Mesodermal cell (in vitro differentiated cells): ENCODE data around the gene FCN3.
"Not testable (repeated sequence)": the region's sequence is repeated elsewhere in the genome, so short reads cannot be mapped to it uniquely, and the experiment has no call there.

ENCODE experiments used
- H3K27ac ChIP-seq: 2 replicates; pipeline ENCODE4 v1.7.0; 2013; ENCODE audit warnings: mild to moderate bottlenecking, low read depth, low read length, moderate library complexity; ENCODE audit not compliant: severe bottlenecking
- H3K36me3 ChIP-seq: 2 replicates; pipeline ENCODE4 v1.7.1; 2013; ENCODE audit warnings: mild to moderate bottlenecking, low read length, moderate library complexity; ENCODE audit not compliant: control insufficient read depth, insufficient read depth
- H3K4me1 ChIP-seq: one replicate; pipeline ENCODE4 v1.7.1; 2013; ENCODE audit warnings: mild to moderate bottlenecking, low read length; ENCODE audit not compliant: insufficient read depth, control insufficient read depth, poor library complexity, severe bottlenecking
- H3K4me3 ChIP-seq: 2 replicates; pipeline ENCODE4 v1.7.0; 2013; ENCODE audit warnings: low read length, control low read depth, mild to moderate bottlenecking; ENCODE audit not compliant: insufficient read depth, poor library complexity, severe bottlenecking; ENCODE audit errors: extremely low read depth
- H3K9me3 ChIP-seq: 2 replicates; pipeline ENCODE4 v1.7.1; 2013; ENCODE audit warnings: mild to moderate bottlenecking, low read length, moderate library complexity; ENCODE audit not compliant: control insufficient read depth
- whole genome bisulfite sequencing, 2 experiments: methylation state at CpG; one replicate each; pipeline ENCODE4 v1.1.5; 2013; ENCODE audit warnings: missing lambda C conversion rate in 2 of 2; ENCODE audit not compliant: insufficient coverage in 2 of 2; 5-methylcytosine and 5-hydroxymethylcytosine counted together

Gene FCN3

DNA sequence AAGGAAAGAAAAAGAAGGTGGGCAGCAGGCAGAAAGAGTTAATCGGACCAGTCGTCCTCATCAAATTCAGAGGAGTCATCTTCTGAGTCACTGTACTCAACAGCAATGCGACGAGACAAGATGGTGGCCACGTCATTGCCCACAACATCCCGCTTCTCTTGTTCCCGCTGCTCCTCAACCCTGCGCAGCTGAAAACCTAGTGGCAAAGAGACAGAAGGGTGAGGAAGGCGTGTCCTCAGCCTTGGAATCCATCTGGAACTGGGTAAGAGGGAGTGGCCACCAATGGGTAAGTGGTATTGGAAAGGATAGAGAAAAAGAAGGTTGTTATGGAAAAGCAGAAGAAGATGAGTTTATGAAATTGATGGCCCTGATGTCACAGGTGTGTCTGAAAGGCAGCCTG lies 33.5 kb upstream of the FCN3 start:
- Histone ChIP-seq H3K27ac (no peak overlapping the region), H3K36me3 (peaks cover 78% of the 10 kb centered on the region), H3K9me3 (no peaks in the 10 kb centered on the region), H3K4me1 (peaks cover 34% of the 10 kb centered on the region), H3K4me3 (no peak overlapping the region)
- 98% methylated on average over 6 to 9 of the region's 9 CpGs for WGBS, 2 experiments

DNA sequence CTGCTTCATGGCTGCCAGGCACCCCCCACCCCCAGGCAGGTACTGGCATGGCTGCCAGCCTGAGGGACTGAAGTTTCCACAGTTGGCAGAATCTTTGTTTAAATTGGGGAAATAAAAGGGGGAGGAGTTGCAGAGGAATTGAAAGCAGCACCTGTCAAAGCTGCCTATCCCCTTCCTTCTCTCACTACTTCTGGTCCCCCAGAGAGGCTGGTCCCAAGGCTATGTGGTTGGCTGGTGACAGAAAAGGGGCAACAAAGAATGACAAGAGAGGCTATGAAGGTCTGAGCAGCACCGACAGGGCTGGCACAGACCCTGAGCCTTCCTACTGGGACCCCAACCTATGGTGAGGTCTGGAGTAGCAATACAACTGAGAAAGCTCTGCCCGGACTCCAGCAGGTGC lies 32.2 kb upstream of the FCN3 start:
- 100% methylated on average over 2 of the region's 2 CpGs for WGBS, 2 experiments
- H3K36me3 ChIP-seq, result peaks cover 69% of the 10 kb centered on the region
- not testable (repeated sequence) for H3K9me3 ChIP-seq, H3K4me3 ChIP-seq
- H3K27ac ChIP-seq, result peak overlapping the region; percentile 36
- peaks cover 38% of the 10 kb centered on the region for H3K4me1 ChIP-seq

DNA sequence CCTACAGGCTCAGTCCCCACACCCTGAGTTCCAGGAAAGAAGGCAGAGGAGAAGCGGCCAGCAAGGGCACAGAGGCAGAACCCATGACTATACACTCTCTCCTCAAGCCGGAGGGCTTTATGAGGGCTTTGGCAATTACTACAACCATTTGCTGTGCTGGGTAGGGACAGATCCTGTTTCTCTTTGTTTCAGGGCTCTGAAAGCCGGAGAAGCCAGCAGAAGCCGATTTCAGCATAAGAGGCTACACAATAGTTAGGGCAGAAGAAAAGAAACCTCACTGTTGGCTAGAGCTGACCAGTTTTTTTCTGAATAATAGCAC lies 31.7 kb upstream of the FCN3 start:
- WGBS, 2 experiments, result 74 to 94% methylated on average over 2 to 3 of the region's 4 CpGs
- H3K4me3 ChIP-seq, result no peak overlapping the region
- H3K27ac ChIP-seq, result peak overlapping the region; percentile 36
- no peaks in the 10 kb centered on the region for H3K9me3 ChIP-seq
- peaks cover 38% of the 10 kb centered on the region for H3K4me1 ChIP-seq
- peaks cover 65% of the 10 kb centered on the region for H3K36me3 ChIP-seq

DNA sequence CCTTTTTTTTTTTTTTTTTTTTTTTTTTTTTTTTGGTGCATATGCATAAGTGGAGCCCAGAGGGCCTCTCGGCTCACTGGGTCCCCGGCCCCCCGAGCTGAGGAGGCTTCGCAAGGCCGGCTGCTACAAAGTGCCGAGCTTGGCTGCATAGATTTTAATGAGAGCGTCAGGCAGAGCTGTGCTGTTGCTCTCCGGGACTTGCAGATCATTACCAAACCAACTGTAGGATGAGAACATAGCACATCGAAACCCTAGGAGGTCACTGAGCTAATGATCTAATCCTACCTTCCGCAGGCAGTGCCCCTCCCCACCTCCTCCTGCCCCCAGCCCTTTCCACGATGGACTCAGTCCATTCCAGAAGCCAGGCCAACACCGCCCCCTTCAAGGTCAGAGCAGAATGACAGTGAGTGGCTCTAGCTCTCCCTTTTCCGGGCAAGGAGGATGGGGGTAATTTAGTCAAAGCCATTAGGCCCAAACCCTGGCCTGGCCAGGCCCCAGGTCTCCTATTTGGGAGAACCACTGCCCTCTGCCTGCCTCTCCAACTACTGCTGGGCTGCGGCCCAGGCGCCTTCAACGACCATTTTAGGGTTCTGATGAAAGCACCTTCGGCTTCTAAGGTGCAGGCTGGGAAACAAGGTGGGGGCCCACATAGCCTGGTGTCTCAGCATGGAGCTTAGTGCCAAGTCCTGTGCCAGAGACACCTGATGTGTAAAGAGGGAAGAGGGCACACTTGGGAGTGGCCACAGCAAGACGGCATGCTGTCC lies 31.2 kb upstream of the FCN3 start:
- Histone ChIP-seq H3K27ac (peak overlapping the region; percentile 59), H3K4me1 (peaks cover 38% of the 10 kb centered on the region), H3K36me3 (peaks cover 59% of the 10 kb centered on the region)
- H3K4me3 ChIP-seq, H3K9me3 ChIP-seq: not testable (repeated sequence)
- WGBS, 2 experiments, result 53 to 61% methylated on average over 4 to 8 of the region's 18 CpGs

DNA sequence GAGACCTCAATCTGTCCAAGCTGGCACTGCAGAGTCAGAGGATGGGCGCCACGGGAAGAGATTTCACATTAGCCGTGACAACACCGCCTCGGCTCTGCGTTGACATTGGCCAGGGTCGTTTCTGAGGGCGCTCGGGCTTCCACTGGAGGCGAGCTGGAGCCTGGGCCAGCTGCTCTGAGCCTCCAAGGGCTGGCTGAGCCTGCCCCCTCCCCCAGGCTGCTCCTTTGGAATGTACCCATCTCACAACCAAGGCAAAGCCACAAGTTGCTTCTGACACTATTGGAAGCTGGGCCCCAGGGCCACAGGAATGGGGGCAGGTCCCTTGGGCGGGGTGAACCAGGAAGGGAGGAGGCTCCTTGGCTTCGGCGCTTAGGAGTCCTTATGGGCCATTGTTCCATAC lies 30.4 kb upstream of the FCN3 start:
- peaks cover 38% of the 10 kb centered on the region for H3K4me1 ChIP-seq
- no peaks in the 10 kb centered on the region for H3K9me3 ChIP-seq
- peak overlapping the region; percentile 59 for H3K27ac ChIP-seq
- 51 to 53% methylated on average over 12 of the region's 13 CpGs for WGBS, 2 experiments
- H3K4me3 ChIP-seq, result no peak overlapping the region
- H3K36me3 ChIP-seq, result peaks cover 53% of the 10 kb centered on the region

DNA sequence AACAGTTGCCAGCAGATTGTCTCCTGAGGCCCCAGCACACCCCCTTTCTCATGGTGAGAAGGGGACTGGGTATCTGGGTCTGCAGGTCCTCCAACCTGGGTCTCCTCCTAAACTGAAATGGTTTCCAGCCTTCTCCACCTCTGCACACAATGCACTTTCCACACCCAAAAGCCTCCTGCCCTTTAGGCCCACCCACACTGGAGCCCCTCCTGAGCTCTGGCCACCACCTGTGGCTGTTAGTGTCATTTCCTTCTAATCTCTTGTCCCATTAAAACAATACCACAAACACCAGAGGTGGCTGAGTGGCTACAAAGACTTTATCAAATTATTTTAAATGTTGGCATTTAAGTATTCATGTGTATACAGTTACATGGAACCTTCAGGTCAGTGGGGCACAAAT lies 29.3 kb upstream of the FCN3 start:
- Histone ChIP-seq H3K36me3 (peaks cover 44% of the 10 kb centered on the region), H3K4me3 (no peak overlapping the region), H3K9me3 (no peaks in the 10 kb centered on the region), H3K4me1 (peaks cover 40% of the 10 kb centered on the region), H3K27ac (peak overlapping the region; percentile 73)

DNA sequence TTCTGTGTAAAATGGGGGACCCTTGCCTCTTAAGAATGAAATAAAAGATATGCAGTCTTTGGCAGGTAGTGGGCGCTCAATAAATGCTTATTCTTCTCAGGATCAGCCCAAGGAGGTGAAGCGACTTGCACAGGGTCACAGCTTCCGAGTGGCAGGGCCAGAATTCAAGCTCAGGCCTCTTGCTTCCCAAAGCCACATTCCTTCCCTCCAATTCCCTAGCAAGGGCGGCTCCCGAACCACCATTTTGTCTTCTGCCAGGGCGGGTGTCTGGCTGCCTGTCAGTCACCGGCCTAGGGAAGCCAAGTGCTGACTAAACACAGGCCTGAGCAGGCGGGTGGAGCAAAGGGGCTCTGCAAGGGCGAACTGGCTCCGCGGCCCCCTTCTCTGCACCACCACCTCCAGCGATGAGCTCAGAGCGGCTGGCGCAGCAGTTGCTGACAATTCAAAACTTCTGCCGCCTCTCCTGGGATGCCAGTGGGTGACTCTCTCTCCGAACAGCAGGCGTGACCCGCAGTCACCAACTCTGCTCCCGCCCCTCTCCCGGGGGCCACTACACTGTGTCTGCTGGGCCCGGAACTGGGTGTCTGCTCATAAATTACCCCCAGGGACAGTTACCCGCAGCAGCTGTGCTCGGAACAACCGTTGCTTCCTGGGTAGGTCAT lies 28.6 kb upstream of the FCN3 start:
- peaks cover 42% of the 10 kb centered on the region for H3K4me1 ChIP-seq
- no peak overlapping the region for H3K4me3 ChIP-seq
- H3K36me3 ChIP-seq, result peaks cover 36% of the 10 kb centered on the region
- peak overlapping the region; percentile 73 for H3K27ac ChIP-seq
- no peaks in the 10 kb centered on the region for H3K9me3 ChIP-seq
- 77 to 86% methylated on average over 20 of the region's 24 CpGs for WGBS, 2 experiments

DNA sequence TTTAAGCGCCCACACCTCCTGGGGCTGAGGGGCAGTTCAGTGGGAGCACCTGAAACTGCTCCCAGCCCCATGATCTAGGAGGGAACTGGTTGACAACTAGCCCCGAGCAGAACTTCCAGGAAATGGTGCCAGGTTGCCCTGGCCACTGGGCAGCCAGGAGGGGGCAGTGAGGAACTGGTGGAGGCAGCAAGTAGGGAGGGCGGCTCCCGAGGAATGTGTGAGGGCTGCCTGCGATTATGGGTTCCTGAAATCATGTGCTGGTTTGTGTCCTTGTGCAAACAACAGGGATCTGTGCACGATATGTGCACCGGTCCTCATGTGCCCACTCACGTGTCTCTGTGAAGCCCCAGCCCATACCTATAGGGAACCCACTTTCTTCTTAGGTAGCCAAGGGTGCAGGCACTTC lies 27.7 kb upstream of the FCN3 start:
- Histone ChIP-seq H3K4me1 (peaks cover 45% of the 10 kb centered on the region), H3K9me3 (no peaks in the 10 kb centered on the region), H3K36me3 (peaks cover 28% of the 10 kb centered on the region), H3K4me3 (no peak overlapping the region), H3K27ac (peak overlapping the region; percentile 73)
- WGBS, 2 experiments, result 77 to 86% methylated on average over 8 of the region's 8 CpGs

DNA sequence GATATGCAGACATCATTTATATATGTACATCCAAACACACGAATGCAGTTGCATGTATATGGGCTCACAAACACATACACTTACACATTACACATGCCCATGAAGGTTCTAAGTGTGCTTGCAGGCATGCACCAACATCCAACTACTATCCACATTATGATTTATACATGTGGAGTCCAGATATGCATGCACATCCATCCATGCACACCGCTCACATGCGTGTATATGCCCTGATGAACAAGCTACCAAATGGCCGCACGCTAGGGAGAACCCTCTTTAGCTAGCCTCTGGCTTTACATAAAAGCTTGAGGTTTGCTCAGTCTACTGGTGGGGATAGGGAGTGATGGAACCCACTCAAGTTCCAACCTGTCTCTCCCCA lies 26.3 kb upstream of the FCN3 start:
- 88 to 100% methylated on average over 5 of the region's 5 CpGs for WGBS, 2 experiments
- peaks cover 37% of the 10 kb centered on the region for H3K4me1 ChIP-seq
- peaks cover 22% of the 10 kb centered on the region for H3K36me3 ChIP-seq
- no peak overlapping the region for H3K27ac ChIP-seq
- H3K9me3 ChIP-seq, result no peaks in the 10 kb centered on the region
- H3K4me3 ChIP-seq, result no peak overlapping the region

DNA sequence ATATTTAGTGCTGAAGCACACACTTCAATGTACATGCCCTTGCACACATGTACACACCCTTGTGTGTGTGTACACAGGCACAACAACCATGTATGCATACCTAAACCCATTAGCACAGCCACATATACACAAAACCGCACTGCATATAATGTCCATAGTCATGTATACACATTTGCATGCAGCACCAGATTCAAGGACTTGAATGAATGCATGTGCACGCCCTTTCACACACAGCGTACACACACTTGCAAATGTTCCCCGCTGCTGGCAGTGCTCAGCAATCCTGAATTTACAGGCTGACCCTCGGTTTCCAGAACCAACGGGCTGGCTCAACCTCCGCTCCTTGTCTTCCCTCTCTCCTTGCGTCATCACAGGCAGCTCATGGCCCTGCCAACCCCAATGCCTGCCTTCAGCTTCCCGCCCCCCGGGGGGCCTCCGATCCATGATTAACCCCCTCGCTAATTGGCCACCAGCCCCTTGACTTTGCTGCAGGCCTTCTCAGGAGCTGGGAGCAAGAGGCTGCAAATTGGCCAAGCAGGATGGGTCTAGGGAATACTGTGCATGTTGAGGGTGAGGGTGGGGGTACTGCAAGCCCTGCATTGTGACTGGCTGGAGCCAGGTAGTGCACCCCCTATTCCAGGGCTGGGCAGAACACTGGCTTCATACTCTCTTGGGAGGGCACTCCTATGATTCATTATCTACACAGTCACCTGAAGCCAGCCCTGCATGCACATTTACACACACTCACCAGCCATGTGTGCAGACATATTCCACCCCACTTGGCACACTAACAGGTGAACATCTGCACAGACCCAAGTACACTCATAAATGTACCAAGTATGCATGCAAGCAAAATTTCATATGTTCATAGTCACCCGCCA lies 25.7 kb upstream of the FCN3 start:
- no peak overlapping the region for H3K27ac ChIP-seq
- no peak overlapping the region for H3K4me3 ChIP-seq
- no peaks in the 10 kb centered on the region for H3K9me3 ChIP-seq
- H3K4me1 ChIP-seq, result peaks cover 32% of the 10 kb centered on the region
- 62 to 66% methylated on average over 12 to 13 of the region's 13 CpGs for WGBS, 2 experiments
- peaks cover 22% of the 10 kb centered on the region for H3K36me3 ChIP-seq
